Mucosa of descending colon (tissue), 3 donors: Measurements from ENCODE around the gene ACSL5. TPM values are rescaled to one million over a fixed set of nuclear protein-coding genes. Genes with fewer than 3 reads are reported as not detected.
A peak's percentile ranks its signal among the peaks of the same experiment; 100 is the strongest.

Experiments used
- ATAC-seq: fragments of 200-7000 bp; cut with Tn5 transposase; one replicate; pipeline ENCODE4 v1.9.1; 2020; ENCODE audit warnings: mild to moderate bottlenecking, moderate library complexity
- DNase-seq, 3 donors: peaks; one replicate each; pipeline ENCODE4 v3.0.0-alpha.2; 2020
- H3K36me3 ChIP-seq: fragments of 200-600 bp; one replicate; pipeline ENCODE4 v1.8.0; 2021; ENCODE audit warnings: low read depth, mild to moderate bottlenecking
- H3K4me1 ChIP-seq: fragments of 200-600 bp; one replicate; pipeline ENCODE4 v1.8.0; 2021; ENCODE audit warnings: low read depth, mild to moderate bottlenecking
- H3K4me3 ChIP-seq: fragments of 200-600 bp; one replicate; pipeline ENCODE4 v1.8.0; 2021; ENCODE audit warnings: mild to moderate bottlenecking
- H3K9me3 ChIP-seq: fragments of 200-600 bp; one replicate; pipeline ENCODE4 v1.8.0; 2021; ENCODE audit warnings: mild to moderate bottlenecking
- CTCF ChIP-seq: fragments of 200-600 bp; IDR thresholded peaks from one replicate; pipeline ENCODE4 v1.8.0; 2022; ENCODE audit warnings: antibody characterized with exemption, mild to moderate bottlenecking
- intact Hi-C, 2 donors: fragments of 100-400 bp; cut with DNase I in 1 of 2; cut with micrococcal nuclease in 1 of 2; formaldehyde crosslinking; loops; one replicate each; pipeline versions ENCODE4 v1.11.0 to v1.11.1; 2022; cut with DNase I, micrococcal nuclease
- total RNA-seq, 3 donors: library from RNA; stranded (reverse); fragmentation: NEBNext Ultra II Directional in 2 of 3; extraction: Animal tissue kit (Norgen Biotek cat#: 25700) in 2 of 3; gene quantifications; one replicate each; pipeline versions ENCODE4 v1.2.1 to v1.2.4, GENCODE V29; 2021 to 2023
- donor health status: DM: no; HTN: no; CAD: no; lungs with moderate emphysema.
- donor health status: DM: no; HTN: no; CAD: no.
- donor health status: DM: no; HTN: yes; CAD: no.

The ACSL5 gene
- total RNA-seq, 3 donors from 2014 or later = 125 to 312 (median 258) TPM

DNA sequence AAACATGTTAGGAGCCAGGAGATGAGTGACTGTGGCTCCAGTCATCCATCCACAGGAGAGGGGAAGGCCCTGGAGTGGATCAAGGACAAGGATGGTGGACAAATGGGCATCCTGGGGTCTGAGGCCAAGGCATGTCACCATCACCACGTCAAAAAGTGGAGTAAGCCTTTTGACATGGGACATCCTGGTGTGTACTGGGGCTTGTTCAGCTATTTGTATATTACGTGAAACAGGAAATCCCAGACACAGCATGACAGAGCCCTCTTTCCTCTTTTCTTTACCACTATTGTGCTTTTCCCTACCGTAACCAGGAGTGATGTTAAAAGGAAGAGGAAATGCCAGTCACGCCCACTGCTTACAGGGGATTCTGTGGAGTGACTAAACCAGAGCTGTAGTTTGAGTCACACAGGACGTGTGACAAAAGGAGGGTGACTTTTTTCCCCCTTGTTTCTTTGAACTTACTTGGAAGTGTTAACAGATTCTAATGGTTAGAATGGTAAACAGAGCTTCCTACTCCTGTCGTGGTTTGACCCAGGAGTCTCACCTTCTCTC, 15.4 kb downstream of the ACSL5 start:
- intact Hi-C loops = no loop called here
- H3K36me3 ChIP-seq = no peaks in the 10 kb centered on the region
- DNase-seq (no peak), ATAC-seq (peak; percentile 67)
- no peak overlapping the region for H3K4me3 ChIP-seq
- H3K9me3 ChIP-seq = no peaks in the 10 kb centered on the region
- TF ChIP-seq CTCF = no peak
- H3K4me1 ChIP-seq = peaks cover 78% of the 10 kb centered on the region

GRCh38 chr10:112390125-112390703, 16.3 kb downstream of the ACSL5 start:
- intact Hi-C loops = no loop called here
- Histone ChIP-seq H3K4me3 (no peak overlapping the region), H3K9me3 (no peaks in the 10 kb centered on the region), H3K4me1 (peaks cover 79% of the 10 kb centered on the region), H3K36me3 (no peaks in the 10 kb centered on the region)
- ATAC-seq (no peak), DNase-seq (no peak)
- no peak for TF ChIP-seq CTCF

- H3K4me1 ChIP-seq = peaks cover 70% of the 10 kb centered on the region
- TF ChIP-seq CTCF = no peak
- DNase-seq (peak in 1 of 3 donors; percentile 65), ATAC-seq (peak; percentile 19)
- no peak overlapping the region for H3K4me3 ChIP-seq
- intact Hi-C loops = no loop called here
- no peaks in the 10 kb centered on the region for H3K36me3 ChIP-seq
- no peaks in the 10 kb centered on the region for H3K9me3 ChIP-seq
These were observed 19.4 kb downstream of the ACSL5 start for GRCh38 chr10:112393341-112393740.

DNA sequence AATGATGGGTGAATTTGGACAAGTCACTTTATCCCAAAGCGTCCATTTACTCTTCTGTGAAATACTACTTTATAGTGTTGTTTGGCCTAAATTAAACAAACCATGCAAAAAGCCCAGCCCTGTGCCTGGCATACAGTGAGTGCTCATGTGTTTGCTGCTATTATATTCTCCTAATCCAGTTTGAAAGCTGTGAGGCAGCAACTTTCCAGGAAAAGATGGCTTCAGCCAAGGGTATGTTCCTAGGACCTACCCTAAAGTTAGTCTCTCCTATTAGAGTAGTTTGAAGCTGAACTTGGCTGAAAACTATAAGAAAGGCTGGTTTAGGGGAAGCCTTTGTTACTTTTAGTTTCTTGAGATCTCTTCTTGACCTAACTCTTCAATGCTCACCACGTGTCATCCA, 19.9 kb downstream of the ACSL5 start:
- TF ChIP-seq CTCF = no peak
- peaks cover 65% of the 10 kb centered on the region for H3K4me1 ChIP-seq
- intact Hi-C loops = no loop called here

DNA sequence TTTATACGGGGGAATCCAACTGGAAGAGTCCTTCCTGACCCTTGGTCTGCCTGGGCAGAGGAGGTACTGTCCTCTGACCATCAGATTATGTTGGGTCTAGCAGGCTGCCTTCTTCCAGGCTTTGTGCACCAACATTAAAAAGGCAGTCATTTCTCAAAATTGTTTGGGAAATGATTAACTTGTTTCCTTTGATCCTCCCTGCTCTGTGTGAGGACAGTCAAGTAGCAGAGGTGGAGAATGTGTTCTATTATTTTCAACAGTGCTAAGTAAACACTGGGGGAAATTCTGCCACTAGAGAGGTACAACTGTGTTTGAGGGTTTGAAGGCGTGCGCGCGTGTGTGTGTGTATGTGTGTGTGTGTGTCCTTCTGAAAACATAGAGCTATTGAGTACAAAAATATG, 20.6 kb downstream of the ACSL5 start:
- H3K4me1 ChIP-seq = peaks cover 59% of the 10 kb centered on the region
- H3K36me3 ChIP-seq = no peaks in the 10 kb centered on the region
- no peak for TF ChIP-seq CTCF
- intact Hi-C loops = no loop called here
- no peak overlapping the region for H3K4me3 ChIP-seq
- DNase-seq (peak in 1 of 3 donors; percentile 77), ATAC-seq (peak; percentile 79)
- no peaks in the 10 kb centered on the region for H3K9me3 ChIP-seq

More for the DNA sequence above, 19.9 kb downstream of the ACSL5 start:
- DNase-seq (no peak), ATAC-seq (no peak)
- H3K36me3 ChIP-seq = no peaks in the 10 kb centered on the region
- H3K9me3 ChIP-seq = no peaks in the 10 kb centered on the region
- no peak overlapping the region for H3K4me3 ChIP-seq
